HFF-Myc (cell line): Measurements from ENCODE around the gene CA11.

ENCODE experiments used
- DNase-seq: peaks from one replicate; pipeline ENCODE4 v3.0.0-alpha.2; 2011; ENCODE audit warnings: low read depth; ENCODE audit errors: extremely low read depth
- H3K4me3 ChIP-seq: replicated peaks from 2 replicates; pipeline ENCODE4 v1.5.1; 2011; ENCODE audit warnings: low read depth, mild to moderate bottlenecking, control low read depth, low read length
- TF ChIP-seq, protein P1 (sequence below): IDR thresholded peaks from 2 replicates; pipeline ENCODE4 v1.5.1; 2012; ENCODE audit warnings: mild to moderate bottlenecking, low read depth, low read length, control low read depth; ENCODE audit errors: missing control alignments

Gene CA11

DNA sequence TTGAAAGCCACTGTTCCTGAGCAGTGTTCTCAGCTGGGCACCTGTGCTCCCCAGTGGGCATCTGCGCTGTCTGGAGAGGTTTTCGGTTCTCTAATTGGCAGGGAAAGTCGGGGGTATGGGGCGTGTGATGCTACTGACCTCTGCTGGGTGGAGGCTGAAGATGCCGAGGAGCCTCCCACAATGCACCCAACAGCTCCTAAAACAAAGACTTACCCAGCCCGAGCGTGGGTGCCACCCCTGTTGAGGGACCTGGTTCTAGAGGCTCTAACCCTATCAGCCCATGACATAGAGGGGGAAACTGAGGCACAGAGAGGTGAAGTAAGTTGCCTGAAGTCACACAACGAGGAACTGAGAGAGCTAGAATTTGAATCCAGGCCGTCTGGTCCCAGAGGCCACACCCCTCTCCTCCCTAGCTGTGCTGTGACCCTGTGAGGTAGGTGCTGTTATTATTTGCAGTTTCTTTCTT is 37.2 kb downstream of the CA11 start:
- TF ChIP-seq, protein P1, sequence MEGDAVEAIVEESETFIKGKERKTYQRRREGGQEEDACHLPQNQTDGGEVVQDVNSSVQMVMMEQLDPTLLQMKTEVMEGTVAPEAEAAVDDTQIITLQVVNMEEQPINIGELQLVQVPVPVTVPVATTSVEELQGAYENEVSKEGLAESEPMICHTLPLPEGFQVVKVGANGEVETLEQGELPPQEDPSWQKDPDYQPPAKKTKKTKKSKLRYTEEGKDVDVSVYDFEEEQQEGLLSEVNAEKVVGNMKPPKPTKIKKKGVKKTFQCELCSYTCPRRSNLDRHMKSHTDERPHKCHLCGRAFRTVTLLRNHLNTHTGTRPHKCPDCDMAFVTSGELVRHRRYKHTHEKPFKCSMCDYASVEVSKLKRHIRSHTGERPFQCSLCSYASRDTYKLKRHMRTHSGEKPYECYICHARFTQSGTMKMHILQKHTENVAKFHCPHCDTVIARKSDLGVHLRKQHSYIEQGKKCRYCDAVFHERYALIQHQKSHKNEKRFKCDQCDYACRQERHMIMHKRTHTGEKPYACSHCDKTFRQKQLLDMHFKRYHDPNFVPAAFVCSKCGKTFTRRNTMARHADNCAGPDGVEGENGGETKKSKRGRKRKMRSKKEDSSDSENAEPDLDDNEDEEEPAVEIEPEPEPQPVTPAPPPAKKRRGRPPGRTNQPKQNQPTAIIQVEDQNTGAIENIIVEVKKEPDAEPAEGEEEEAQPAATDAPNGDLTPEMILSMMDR: peak; percentile 73

DNA sequence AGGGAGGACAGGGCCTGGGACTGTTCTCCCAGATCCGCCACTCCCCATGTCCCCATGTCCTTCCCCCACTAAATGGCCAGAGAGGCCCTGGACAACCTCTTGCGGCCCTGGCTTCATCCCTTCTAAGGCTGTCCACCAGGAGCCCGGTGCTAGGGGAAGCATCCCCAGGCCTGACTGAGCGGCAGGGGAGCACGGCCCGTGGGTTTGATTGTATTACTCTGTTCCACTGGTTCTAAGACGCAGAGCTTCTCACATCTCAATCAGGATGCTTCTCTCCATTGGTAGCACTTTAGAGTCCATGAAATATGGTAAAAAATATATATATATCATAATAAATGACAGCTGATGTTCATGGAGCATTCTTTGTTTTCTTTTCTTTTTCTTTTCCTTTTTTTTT is 38.6 kb downstream of the CA11 start:
- DNase-seq: no peak
- H3K4me3 ChIP-seq: no peak overlapping the region
- TF ChIP-seq, protein P1: no peak

More for the DNA sequence above, 37.2 kb downstream of the CA11 start:
- no peak overlapping the region for H3K4me3 ChIP-seq
- no peak for DNase-seq

GRCh38 chr19:48606463-48607358 is 39.3 kb downstream of the CA11 start, which contains the start of gene SPACA4:
Gene SPACA4, plus strand, starts transcription at chr19:48606742. Its CDS starts 237 bp downstream, at chr19:48606979.
- no peak within 1 kb of the TSS for H3K4me3 ChIP-seq
- TF ChIP-seq, protein P1: no peak
- DNase-seq: no peak

- no peak for DNase-seq
- no peak overlapping the region for H3K4me3 ChIP-seq
- TF ChIP-seq, protein P1: no peak
These were observed 42.1 kb downstream of the CA11 start for GRCh38 chr19:48603850-48604249.

- DNase-seq: no peak
- TF ChIP-seq, protein P1: no peak
- no peak overlapping the region for H3K4me3 ChIP-seq
These were observed 42.5 kb downstream of the CA11 start for GRCh38 chr19:48603449-48603848.

- DNase-seq: no peak
- TF ChIP-seq, protein P1: no peak
- H3K4me3 ChIP-seq: no peak overlapping the region
These were observed 43.0 kb downstream of the CA11 start for GRCh38 chr19:48603001-48603400.
